BJ (cell line): ENCODE results near the gene KLF17. TPM values are rescaled to one million over a fixed set of nuclear protein-coding genes. Genes with fewer than 3 reads are reported as not detected.

ENCODE experiments used
- CTCF ChIA-PET: fragments of 350-600 bp; formaldehyde crosslinking; extraction: SDS; loops from one replicate; lab custom pipeline; 2021; ENCODE audit warnings: antibody characterized with exemption, inconsistent platforms; lab: Yijun Ruan, JAX
- POLR2A ChIA-PET: fragments of 300-600 bp; sonication (Branson Sonifier 250); formaldehyde crosslinking; extraction: SDS; loops from one replicate; lab custom pipeline; 2021; ENCODE audit warnings: antibody characterized with exemption; lab: Charles Lee
- DNase-seq: peaks from one replicate; pipeline ENCODE4 v3.0.0-alpha.2; 2011; ENCODE audit warnings: low read depth
- H3K27me3 ChIP-seq: 2 replicates; pipeline ENCODE4 v1.6.0; 2011; ENCODE audit warnings: low read length; ENCODE audit not compliant: control insufficient read depth, insufficient read depth
- H3K36me3 ChIP-seq: 2 replicates; pipeline ENCODE4 v1.5.1; 2011; ENCODE audit warnings: low read length; ENCODE audit not compliant: control insufficient read depth, insufficient read depth
- H3K4me3 ChIP-seq: 2 replicates; pipeline ENCODE4 v1.5.1; 2011; ENCODE audit warnings: low read depth, mild to moderate bottlenecking, control low read depth, low read length
- CTCF ChIP-seq: IDR thresholded peaks from 2 replicates; pipeline ENCODE4 v1.5.1; 2011; ENCODE audit warnings: low read depth, mild to moderate bottlenecking, control low read depth, inconsistent platforms, low read length, moderate library complexity; ENCODE audit not compliant: insufficient read depth
- polyA plus RNA-seq: library from polyadenylated mRNA; depleted of rRNA; stranded (reverse); fragments of >200 nt; gene quantifications from 2 replicates; pipeline ENCODE4 v1.2.3, GENCODE V29; 2011; rRNA removed
- small RNA-seq: library from RNA; depleted of rRNA; stranded (forward); fragments of <200 nt; gene quantifications from one replicate; pipeline ENCODE3, GENCODE V24; 2012; ENCODE audit warnings: low replicate concordance, low read depth; ENCODE audit not compliant: insufficient read length

The KLF17 gene
- polyA plus RNA-seq, 1 experiment: 0.16 TPM

GRCh38 chr1:44158871-44159270 lies 40.2 kb downstream of the KLF17 start:
- Histone ChIP-seq H3K36me3 (no peaks in the 10 kb centered on the region), H3K27me3 (no peaks in the 10 kb centered on the region), H3K4me3 (no peak overlapping the region)
- POLR2A ChIA-PET: no interaction called here
- TF ChIP-seq CTCF: no peak
- no peak for DNase-seq
- CTCF ChIA-PET: no interaction called here

- ChIA-PET CTCF (no interaction called here), POLR2A (no interaction called here)
- Histone ChIP-seq H3K36me3 (no peaks in the 10 kb centered on the region), H3K4me3 (no peak overlapping the region), H3K27me3 (no peaks in the 10 kb centered on the region)
- no peak for TF ChIP-seq CTCF
- no peak for DNase-seq
These were observed 42.9 kb downstream of the KLF17 start for GRCh38 chr1:44161546-44161945.

- CTCF ChIA-PET: no interaction called here
- H3K4me3 ChIP-seq: no peak overlapping the region
- H3K27me3 ChIP-seq: peaks cover 2% of the 10 kb centered on the region; the same call in 1 of the 2 replicates
- POLR2A ChIA-PET: interaction anchor here (0.6 kb wide), 1 partner anchor 32 kb away, joined by 6 read pairs; no protein-coding TSS in a partner anchor
- no peak for DNase-seq
- no peaks in the 10 kb centered on the region for H3K36me3 ChIP-seq
- TF ChIP-seq CTCF: no peak
These were observed 50.0 kb downstream of the KLF17 start for GRCh38 chr1:44168520-44169098.

GRCh38 chr1:44170281-44170823 lies 51.7 kb downstream of the KLF17 start:
- peaks cover 2% of the 10 kb centered on the region; the same call in 1 of the 2 replicates for H3K27me3 ChIP-seq
- ChIA-PET CTCF (interaction anchor here (0.9 to 1.2 kb wide), 5 partner anchors 13 to 424 kb away, joined by 3 read pairs; no protein-coding TSS in a partner anchor), POLR2A (no interaction called here)
- no peak for TF ChIP-seq CTCF
- DNase-seq: no peak
- no peaks in the 10 kb centered on the region for H3K36me3 ChIP-seq
- no peak overlapping the region for H3K4me3 ChIP-seq

- no peak for TF ChIP-seq CTCF
- H3K36me3 ChIP-seq: no peaks in the 10 kb centered on the region
- H3K27me3 ChIP-seq: peaks cover 2% of the 10 kb centered on the region; the same call in 1 of the 2 replicates
- ChIA-PET POLR2A (no interaction called here), CTCF (no interaction called here)
- no peak for DNase-seq
- H3K4me3 ChIP-seq: no peak overlapping the region
These were observed 56.0 kb downstream of the KLF17 start for GRCh38 chr1:44174630-44175029.

Small RNA genes lying within 50 kb of the gene (small RNA-seq; reads per million reads assigned to genes)
- not detected for gene AL035417.1
- gene OOSP1P1: not detected
- gene RF00019: not detected
- gene RN7SL479P: not detected

Other genes with a start within 250 kb of the KLF17 start
- gene ARTN, start 185.0 kb upstream of the KLF17 start, polyA plus RNA-seq: 0.17 and 0.39 TPM in 2 replicates
- gene IPO13, start 171.9 kb upstream of the KLF17 start, polyA plus RNA-seq: 13.4 and 24.8 TPM in 2 replicates
- gene DPH2, start 148.8 kb upstream of the KLF17 start, polyA plus RNA-seq: 20.9 and 35.3 TPM in 2 replicates
- gene ATP6V0B, start 143.9 kb upstream of the KLF17 start, polyA plus RNA-seq: 135 and 186 TPM in 2 replicates
- gene B4GALT2, start 139.6 kb upstream of the KLF17 start, polyA plus RNA-seq: 60.2 and 82.2 TPM in 2 replicates
- 0.98 and 2.0 TPM in 2 replicates for gene CCDC24, start 127.2 kb upstream of the KLF17 start, polyA plus RNA-seq
- gene SLC6A9, start 87.4 kb upstream of the KLF17 start, polyA plus RNA-seq: 29.2 and 53.9 TPM in 2 replicates
- not detected in 2 replicates for gene KLF18, start 22.8 kb downstream of the KLF17 start, polyA plus RNA-seq
- 32.4 and 45.1 TPM in 2 replicates for gene DMAP1, start 94.7 kb downstream of the KLF17 start, polyA plus RNA-seq
- gene ERI3, start 236.4 kb downstream of the KLF17 start, polyA plus RNA-seq: 55.6 and 75.4 TPM in 2 replicates